HG03571 (cell line): ENCODE results near the gene SFMBT1.
"Not testable (repeated sequence)": the region's sequence is repeated elsewhere in the genome, so short reads cannot be mapped to it uniquely, and the experiment has no call there.

ENCODE experiments used
- ATAC-seq: cut with Tn5 transposase; IDR thresholded peaks from one replicate; pipeline ENCODE4 v1.9.1; 2021; ENCODE audit not compliant: unreplicated experiment

SFMBT1 gene

GRCh38 chr3:53074366-53074696 lies 28.5 kb upstream of the SFMBT1 start:
- no peak for ATAC-seq

GRCh38 chr3:53073553-53074365 lies 27.9 kb upstream of the SFMBT1 start:
- ATAC-seq: peak; percentile 2

DNA sequence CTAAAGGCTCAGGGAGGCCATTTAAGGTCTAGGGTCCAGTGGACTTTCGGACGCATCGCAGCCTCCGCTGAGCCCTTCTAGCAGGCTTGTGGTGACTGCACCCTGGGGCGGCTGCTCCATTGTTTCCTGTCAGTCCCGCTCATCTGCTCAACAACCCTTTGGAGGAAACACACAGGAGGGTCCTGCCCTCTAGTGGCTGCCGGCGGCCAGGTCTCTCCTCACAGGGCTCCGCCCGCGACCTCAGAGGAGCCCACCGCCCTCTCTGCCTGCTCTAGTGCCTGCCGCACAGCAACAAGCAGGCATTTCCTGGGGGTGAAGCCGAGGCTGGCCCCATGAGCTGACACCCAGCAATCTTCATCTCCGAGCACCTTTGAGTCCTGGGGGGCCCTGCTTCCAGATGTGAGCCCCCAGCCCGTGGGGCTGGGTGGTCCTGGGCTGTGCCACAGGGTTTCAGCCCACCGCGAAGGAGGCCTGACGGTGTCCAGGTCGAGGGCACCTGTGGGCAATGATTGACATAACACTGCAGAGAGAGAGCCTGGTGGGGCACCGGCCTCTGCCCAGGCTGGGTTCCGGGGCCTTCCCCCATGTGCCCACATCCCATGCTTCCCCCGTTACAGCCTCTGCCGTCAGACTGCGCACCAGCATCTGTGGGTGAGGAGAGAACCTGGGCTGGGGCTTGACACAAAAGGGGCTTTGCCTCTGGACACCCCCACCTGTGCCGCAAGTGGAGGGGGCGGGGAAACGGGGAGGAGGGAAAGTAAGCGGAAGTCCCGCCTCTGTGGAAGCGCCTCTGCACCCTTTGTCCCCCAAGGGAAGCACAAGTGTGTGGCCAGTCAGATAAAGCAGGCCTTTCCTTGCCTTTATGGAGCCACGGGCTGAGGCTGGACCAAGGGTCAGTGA lies 27.0 kb upstream of the SFMBT1 start:
- ATAC-seq: peak; percentile 82

DNA sequence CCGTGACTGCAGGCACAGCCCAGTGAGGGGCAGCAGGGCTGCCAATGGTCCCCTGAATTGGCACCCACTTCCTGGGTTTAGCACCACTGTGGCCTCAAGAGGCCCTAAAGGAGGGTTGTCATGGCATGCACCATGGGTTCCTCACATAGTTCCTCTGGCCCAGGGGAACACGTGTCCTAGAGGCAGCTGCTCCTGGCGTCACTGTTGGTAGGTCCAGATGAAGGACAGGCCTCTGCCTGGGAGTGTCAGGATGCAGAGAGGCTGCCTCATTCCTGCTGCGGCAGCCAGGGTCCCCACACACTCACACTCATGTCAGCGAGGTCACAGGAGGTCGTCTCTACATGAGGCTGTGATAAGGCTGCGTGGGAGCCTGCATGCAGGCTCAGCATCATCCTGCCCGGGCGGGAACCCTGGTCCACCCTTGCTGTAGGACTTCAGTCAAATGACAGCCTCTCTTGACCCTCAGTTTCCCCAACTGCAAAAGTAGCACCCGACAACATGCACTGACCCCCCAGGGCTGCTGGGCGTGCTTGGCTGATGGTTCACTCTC lies 26.1 kb upstream of the SFMBT1 start:
- ATAC-seq: no peak

GRCh38 chr3:53069422-53070068 lies 23.7 kb upstream of the SFMBT1 start:
- no peak for ATAC-seq

DNA sequence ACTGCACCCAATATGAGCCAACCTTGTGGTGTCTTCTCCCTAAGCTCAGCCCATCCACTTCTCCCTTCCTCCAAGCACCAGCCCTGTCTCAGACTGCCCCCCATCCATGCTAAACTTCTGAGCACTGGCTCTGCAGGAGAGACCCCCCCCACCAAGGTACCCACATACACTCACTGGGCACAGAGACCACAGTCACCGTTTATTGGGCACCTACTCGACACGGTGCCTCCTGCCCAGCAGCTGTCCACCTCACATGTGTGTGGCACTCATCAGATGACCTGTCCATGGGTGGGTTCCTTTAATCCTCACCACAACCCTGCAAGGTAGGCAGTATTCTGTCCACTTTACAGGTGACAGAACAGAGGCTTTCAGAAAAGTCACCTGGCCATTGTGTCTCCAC lies 22.3 kb upstream of the SFMBT1 start:
- no peak for ATAC-seq

DNA sequence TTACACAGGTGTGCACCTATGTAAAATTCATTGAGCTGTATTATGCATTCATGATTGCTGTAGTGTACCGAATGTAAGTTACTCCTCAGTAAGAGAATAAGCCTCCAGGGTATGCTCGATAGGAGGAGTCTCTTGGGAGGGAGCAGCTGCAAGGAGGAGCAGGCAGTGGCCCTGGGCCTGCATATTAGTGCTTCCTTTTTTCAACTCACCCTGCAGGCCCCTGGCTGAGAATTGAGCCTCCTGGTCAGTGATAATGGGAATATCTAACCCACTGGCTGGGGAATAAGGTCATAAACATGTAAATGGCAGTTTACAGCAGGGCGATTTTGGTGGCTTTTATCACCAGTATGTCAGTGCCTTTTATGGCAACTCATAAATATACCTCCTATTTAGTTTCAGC lies 21.7 kb upstream of the SFMBT1 start:
- ATAC-seq: no peak

- no peak for ATAC-seq
Observed at GRCh38 chr3:53065841-53066480, 20.1 kb upstream of the SFMBT1 start.

DNA sequence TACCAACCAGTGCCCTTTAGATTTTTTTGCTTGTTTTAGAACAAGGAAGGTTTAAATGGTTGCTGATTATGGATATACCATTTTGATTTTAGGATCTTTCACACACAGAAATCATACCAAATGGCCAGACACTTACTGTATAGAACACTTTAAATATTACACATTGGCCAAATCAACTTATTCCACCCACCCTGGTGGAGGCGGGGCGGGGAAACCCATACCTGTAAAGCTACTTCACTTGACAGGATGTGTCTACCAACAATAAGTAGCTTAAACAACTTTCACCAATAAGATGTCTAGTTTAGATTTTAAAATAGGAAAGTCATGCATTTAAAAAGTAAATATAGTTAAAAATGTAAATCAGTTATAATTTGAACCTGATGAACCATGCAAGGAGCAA lies 17.0 kb upstream of the SFMBT1 start:
- no peak for ATAC-seq

GRCh38 chr3:53056442-53056841 lies 10.6 kb upstream of the SFMBT1 start:
- no peak for ATAC-seq

- not testable (repeated sequence) for ATAC-seq
Observed at GRCh38 chr3:53054233-53054632, 8.4 kb upstream of the SFMBT1 start.

DNA sequence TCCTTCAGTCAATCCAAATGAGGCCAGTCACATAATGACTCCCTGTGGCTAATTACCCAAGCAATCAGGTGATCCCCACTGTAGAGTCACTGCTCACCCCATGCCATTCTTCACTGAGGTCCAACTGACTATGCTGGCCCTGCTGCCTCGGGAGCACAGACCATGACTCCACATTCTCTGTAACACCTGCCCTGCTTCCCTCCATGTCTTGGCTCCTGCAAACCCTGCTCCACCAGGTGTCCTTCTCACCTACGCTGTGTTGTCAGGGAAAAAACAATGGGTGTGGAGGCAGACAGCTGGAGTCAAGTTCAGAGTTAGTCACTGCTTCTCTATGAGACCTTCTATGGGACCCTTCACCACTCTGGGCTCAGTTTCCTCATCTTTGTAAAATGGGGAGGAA lies 6.1 kb upstream of the SFMBT1 start:
- no peak for ATAC-seq

DNA sequence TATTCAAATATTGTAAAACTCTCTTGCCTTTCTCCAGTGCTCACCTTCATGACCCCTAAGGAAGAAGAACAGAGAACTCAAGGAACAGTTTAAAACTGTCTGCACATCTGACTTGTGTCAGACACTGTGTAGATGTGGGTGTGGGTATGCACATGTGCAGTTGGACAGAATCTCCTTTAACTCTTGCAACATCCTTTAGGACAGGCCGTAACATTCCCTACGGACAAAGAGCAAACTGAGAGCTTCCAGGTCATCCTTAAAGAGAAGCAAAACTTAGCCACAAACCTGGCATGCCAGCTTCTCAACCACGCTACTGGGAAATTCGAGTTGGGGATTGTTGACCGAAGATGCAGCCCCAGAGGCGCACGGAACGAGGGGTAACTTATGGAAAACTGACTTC lies 4.1 kb upstream of the SFMBT1 start:
- no peak for ATAC-seq

DNA sequence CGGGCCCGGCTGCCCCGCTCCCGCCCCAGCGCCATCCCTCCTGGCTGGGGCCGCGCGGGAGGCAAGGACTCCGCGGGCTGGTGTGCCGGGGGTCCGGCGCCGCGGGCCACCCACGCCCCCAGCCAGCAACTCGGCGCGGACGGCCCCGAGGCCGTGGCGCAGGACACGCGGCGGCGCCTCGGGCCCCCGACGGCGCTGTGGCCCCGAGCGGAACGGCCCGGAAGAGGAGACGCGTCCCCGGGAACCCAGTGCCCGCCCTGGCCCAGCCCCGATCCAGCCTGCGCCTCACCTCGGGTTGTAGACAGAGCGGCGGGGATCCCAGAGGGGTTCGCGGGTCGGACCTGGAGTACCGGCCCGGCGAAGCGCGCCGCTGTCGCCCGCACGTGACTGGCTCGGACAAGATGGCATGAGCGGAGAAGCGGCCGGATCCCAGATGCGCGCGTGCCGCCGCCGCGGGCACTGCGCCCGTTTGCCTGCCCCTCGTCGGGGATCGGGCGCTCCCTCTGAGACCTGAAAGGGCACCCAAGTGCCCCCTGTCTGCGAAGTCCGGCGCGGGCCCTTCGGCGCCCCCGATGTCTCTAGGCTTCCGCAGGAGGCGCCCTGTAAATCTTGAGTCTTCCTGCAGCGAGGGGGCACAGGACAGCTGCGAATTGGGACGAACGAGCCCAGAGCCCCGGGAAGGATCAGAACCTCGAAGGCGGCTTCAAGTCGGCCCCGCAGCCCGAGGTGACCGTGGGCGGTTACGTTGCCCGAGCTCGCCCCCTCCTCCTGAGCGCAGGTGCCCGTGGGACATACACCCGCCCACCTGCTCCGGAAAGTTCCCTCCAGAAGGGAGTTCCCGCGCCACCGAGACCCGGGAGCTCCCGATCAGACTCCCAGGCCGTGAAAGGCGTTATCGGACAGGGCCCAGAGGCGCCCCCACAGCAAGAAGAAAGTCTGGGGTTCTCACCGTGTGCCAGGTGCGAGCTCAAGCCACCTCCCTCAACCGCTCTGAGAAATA lies 598 bp upstream of the SFMBT1 start:
- peak; percentile 30 for ATAC-seq

- ATAC-seq: no peak
Observed at GRCh38 chr3:53044711-53045517, 959 bp downstream of the SFMBT1 start.

DNA sequence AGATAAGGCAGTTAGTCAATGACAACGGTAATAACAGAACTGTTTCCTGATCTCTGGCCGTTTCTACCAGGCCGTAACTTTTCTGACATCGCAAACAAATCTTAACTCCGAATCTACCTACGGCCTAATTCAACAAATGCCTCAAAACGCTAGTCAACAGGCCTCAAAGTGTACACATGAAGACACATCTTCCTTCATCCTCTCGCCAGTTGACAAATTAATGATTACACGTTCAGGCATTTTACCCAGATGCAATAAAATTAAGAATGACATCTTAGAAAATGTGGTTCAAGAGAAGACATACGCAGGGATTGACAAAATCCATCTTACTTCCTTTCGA lies 1.5 kb downstream of the SFMBT1 start:
- no peak for ATAC-seq

DNA sequence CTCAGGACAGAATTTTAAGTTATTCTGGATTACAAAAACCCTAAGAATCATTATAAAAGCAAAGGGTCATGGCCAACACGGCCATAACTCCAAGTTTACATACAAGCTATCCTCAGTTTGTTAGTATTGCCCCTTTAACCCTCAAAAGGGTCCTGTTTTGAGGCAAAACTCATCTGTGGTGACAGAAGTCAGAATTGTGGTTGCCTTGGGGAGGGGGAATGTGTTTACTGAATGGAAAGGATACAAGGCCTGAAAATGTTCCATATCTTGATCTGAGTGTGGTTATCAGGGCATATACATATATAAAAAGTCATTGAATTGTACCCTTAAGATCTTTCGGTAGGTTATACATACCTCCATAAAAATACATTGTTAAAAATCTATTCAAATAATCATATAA lies 2.1 kb downstream of the SFMBT1 start:
- no peak for ATAC-seq

DNA sequence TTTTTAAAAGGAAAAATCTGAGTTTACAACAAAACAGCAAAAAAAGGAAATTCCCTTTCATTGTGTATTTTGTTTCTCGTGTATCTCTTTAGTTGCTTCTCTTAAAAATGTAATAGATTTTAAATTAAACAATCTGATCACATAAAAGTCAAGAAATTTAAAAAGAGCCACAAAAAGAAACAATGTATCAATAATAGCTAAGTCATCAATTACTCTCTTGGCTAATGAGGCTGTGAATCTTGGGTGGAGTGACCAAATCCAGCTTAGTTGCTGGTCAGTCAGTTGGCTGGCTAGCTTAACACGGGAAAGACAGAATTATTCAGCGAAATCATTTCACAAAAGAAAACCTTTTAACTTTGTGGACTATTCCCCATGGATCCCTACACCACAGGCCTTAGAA lies 3.2 kb downstream of the SFMBT1 start:
- ATAC-seq: no peak

GRCh38 chr3:53040351-53040820 lies 5.5 kb downstream of the SFMBT1 start:
- ATAC-seq: no peak
